GM10266 (cell line): ENCODE data around the gene SHROOM3.

Experiments
- DNase-seq: peaks from one replicate; pipeline ENCODE4 v3.0.0; 2012; ENCODE audit errors: extremely low spot score
- CTCF ChIP-seq: IDR thresholded peaks from 2 replicates; pipeline ENCODE4 v1.5.1; 2012; ENCODE audit warnings: mild to moderate bottlenecking, low read depth; ENCODE audit not compliant: control insufficient read depth, insufficient read depth; ENCODE audit errors: missing control alignments

SHROOM3 gene

GRCh38 chr4:76546759-76547742 lies 112.0 kb downstream of the SHROOM3 start:
- no peak for TF ChIP-seq CTCF
- DNase-seq = no peak

GRCh38 chr4:76548704-76549103 lies 113.7 kb downstream of the SHROOM3 start:
- no peak for DNase-seq

GRCh38 chr4:76549765-76550164 lies 114.7 kb downstream of the SHROOM3 start:
- no peak for TF ChIP-seq CTCF
- no peak for DNase-seq

More at GRCh38 chr4:76548704-76549103, 113.7 kb downstream of the SHROOM3 start:
- TF ChIP-seq CTCF = no peak

- no peak for TF ChIP-seq CTCF
These were observed 116.1 kb downstream of the SHROOM3 start for GRCh38 chr4:76550966-76551780.

GRCh38 chr4:76554630-76555029 lies 119.6 kb downstream of the SHROOM3 start:
- DNase-seq = no peak
- TF ChIP-seq CTCF = no peak

More at GRCh38 chr4:76550966-76551780, 116.1 kb downstream of the SHROOM3 start:
- DNase-seq = no peak

GRCh38 chr4:76556452-76556851 lies 121.4 kb downstream of the SHROOM3 start:
- TF ChIP-seq CTCF = no peak
- DNase-seq = no peak
